NK-92 (cell line): ENCODE data around the gene RTN4R.

Source experiments
- DNase-seq: peaks from one replicate; lab custom pipeline; 2025; ENCODE audit not compliant: unreplicated experiment; lab: John Stamatoyannopoulos, UW

Gene RTN4R

GRCh38 chr22:20231514-20232236, 36.4 kb downstream of the RTN4R start:
- no peak for DNase-seq

DNA sequence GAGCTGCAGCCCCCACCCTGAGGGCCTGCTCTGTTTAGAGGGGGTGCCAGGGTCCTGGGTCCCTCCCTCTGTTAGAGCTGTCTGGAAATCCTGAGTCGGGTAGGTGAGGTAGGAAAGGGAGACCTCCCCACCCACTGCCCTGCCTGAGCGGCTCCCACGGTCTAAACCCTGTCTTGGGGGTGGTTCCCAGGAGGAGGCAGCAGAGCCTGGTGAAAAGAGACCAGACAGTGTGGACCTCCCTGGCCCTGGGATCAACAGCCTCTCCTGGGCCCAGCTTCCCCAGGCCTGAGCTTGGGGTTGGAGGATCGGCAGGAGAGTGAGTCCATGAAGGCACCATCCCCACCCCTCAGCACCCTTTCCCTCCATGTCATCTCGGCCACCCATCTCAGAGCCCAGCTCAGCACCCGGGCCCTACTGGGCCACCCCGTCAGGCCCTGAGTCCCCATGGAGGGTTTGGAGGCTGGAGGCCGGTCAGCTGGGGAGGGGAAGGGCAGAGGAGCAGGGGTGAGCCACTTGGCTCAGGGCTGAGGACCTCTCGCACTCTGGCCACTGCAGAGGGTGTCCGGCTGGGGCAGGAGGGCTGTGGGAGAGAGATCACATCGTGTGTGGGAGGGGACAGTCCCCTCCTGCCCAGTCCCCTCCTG, 37.2 kb downstream of the RTN4R start:
- DNase-seq, result no peak

- no peak for DNase-seq
Measured at GRCh38 chr22:20229916-20230775, 38.0 kb downstream of the RTN4R start.

- DNase-seq, result no peak
Measured at GRCh38 chr22:20228939-20229272, 39.2 kb downstream of the RTN4R start.

- no peak for DNase-seq
Measured at GRCh38 chr22:20228055-20228938, 39.8 kb downstream of the RTN4R start.

GRCh38 chr22:20227363-20227762, 40.8 kb downstream of the RTN4R start:
- DNase-seq, result no peak

GRCh38 chr22:20226760-20227350, 41.3 kb downstream of the RTN4R start:
- DNase-seq, result no peak

- no peak for DNase-seq
Measured at GRCh38 chr22:20226077-20226716, 41.9 kb downstream of the RTN4R start.

GRCh38 chr22:20225693-20225966, 42.5 kb downstream of the RTN4R start:
- DNase-seq, result no peak

- DNase-seq, result no peak
Measured at GRCh38 chr22:20224917-20225692, 43.0 kb downstream of the RTN4R start.

DNA sequence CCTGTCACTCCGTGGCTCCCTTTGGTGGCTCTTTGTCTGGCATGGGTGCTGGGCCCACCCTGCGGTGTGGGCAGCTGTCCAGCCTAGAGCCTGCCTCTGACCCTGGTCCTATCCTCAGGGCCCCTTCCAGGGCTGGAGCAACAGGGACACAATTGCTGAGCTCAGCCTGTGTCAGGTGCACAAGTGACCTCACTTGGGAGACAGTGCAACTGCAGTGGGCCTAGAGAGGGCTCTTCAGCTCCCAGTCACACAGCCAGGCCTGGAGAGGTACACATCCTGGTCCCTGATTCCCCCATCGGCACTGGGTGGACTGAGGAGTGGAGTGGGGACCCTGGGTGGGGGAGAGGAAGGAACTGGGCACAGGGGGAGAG, 43.9 kb downstream of the RTN4R start:
- no peak for DNase-seq

- no peak for DNase-seq
Measured at GRCh38 chr22:20223421-20224255, 44.5 kb downstream of the RTN4R start.

DNA sequence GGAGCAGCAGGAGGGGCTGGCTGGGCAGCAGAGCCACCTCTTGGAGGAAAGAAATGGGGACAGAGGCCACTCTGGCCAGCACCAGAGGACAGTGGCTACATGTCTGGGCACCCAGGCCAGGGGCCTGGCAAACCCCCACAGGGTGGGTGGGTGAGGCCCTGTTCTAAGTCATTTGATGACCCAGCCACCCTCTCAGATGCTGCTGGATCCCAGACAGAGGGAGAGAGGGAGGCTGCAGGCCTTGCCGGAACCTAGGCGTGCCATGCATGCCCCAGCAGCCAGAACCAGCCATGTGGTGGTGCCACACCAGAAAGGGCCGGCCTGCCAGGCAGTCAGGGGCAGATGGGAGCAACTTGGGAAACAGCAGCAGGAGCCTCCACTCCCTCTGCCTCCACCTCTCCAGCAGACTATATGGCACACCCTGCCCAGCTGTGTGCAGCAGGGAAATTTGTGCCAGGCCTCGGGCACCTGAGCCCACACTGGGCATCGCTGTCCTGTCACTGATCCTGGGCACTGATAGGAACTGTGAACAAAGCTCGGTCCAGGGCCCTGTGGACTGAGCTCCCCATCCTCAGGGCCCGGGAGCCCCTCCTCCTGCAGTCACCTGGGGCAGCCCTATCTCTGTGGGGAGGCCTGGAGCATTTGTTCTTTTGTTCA, 45.2 kb downstream of the RTN4R start:
- no peak for DNase-seq

DNA sequence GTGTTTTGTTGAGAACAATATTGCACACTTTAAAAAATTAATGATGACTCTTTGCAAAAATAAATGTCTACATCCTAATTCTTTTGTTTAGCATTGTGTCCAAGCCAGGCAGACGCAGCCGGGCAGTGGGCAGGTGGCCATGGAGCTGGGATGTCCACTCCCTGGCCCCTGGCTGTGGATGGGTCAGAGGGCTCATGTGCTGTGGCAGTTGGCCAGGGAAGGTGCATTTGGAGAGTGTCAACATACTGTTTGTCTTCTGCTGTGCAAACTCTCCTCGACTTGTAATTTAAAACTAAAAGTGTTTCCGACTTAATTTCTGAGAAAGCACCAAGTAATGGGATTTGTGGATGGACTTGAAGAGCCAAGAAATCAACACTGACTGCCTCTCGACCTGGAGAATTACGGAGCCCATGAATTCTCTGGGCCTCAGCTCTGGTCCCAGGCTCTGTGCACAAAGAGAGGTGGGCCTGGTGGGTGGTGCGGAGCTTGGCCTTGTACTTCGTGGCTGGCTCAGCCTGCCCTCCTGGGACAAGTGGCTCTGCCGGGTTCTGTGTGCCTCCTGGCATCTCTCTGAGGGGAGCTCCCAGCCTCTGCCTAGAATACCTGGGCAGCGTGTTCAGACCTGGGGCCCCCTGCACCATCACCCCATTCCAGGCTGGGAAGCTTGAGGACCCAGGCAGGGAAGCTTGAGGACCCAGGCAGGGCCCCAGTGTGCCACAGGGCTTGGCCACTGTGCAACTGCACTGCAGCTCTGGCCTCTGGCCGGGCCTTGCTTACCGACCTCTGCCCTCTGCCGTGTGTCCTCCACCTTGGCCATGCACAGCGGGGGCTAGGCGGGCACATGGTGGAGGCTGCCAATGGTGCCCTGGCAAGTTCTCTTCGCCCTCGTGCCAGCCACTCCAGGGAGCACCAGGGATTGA, 46.4 kb downstream of the RTN4R start:
- DNase-seq, result no peak

GRCh38 chr22:20220629-20221026, 47.5 kb downstream of the RTN4R start:
- no peak for DNase-seq

DNA sequence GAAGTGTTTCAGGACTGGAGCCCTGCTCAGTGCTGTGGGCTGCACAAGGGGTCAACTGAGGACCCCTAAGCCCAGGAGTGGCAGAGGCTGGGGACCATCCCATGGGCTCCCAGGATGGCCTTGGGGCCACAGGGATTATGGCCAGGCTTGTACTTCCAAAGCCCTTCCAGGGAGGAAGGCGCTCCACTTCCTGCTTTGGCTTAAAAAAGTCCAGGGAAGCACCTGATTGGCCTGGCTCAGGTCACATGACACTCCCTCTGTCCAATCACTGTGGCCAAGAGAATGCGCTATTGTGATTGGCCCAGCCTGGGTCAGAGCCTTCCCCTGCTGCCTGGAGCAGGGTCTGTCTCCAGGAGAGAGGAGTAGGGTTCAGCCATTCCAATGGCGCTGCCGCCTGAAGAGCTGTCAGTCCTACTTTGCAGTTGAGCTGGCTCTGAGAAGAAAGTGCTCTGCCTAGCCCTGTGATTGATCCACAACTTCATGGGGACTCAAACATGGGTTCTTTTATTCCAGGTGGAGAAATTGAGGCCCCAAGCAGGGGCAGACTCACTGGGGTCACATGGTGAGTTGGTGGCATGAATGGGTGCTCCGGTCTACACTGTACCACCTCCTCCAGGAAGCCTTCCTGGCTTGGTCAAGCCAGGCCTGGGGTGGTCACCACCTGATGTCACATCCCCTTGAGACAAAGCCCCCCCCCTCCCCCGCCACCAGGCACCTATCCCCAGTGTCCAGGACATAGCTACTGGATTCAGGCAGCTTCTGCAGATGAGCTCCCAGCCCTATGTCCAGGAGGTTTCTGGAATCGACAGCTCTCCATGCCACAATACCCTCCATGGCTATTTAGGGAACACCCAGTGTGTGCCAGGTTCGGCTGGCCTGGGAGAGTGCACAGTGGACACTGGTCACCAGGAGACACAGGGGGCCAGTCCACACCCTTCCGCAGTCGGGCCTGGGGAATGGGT, 48.2 kb downstream of the RTN4R start:
- no peak for DNase-seq
